ENCODE results near the gene VSIR.

The VSIR gene

GRCh38 chr10:71712572-71713134, 60.7 kb downstream of the VSIR start:
- DNase-seq (ENCODE audit: low spot score) = no peak

- no peak for DNase-seq (ENCODE audit: low spot score)
Measured at GRCh38 chr10:71712170-71712569, 61.1 kb downstream of the VSIR start.

DNA sequence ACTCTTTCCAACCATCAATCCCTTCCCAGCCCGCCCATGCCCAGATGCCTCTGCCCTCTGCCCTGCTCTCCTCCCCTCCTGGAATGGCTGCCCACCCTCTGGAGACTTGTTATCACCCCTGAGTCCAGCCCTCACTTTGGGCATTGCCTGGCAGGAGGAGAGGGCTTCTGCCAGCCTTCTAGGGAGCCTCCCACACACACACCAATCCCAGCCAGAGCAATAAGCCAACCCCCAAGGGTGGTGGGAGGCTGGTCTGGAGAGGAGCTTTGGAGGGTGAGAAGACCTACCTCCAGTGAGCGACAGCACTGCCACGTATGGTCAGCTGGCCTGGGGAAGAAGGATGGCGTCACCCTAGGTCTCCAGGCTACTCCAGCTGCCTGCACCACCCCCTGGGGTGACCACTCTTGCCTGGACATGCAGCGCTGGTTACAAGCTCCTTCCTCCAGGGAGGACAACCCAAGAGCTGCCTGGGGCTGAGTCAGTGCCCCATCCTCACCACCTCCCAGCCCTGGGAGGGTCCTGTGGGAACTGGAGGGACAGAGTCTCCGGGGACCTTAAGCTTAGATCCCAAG, 62.2 kb downstream of the VSIR start:
- DNase-seq (ENCODE audit: low spot score) = no peak

DNA sequence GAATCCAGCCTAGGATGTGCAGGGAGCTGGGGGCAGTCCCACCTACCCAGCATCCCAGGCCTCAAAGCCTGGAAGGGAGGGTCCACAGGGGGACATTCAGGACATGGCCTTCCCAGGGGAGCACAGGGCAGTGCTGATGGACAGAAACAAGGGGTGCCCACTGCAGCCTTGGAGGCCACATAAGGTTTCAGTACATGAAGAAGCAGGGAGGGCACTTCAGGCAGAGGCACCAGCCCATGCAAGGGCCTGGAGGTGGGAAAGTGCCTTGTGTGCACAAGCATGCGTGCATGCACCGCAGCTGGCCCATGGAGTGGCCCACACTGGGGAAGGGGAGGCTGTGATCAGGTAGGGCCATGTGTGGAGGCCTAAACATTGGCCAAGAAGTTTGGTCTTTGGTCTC, 62.8 kb downstream of the VSIR start:
- DNase-seq (ENCODE audit: low spot score) = no peak

- DNase-seq (ENCODE audit: low spot score) = no peak
Measured at GRCh38 chr10:71708897-71709882, 64.1 kb downstream of the VSIR start.

GRCh38 chr10:71708301-71708703, 65.0 kb downstream of the VSIR start:
- peak; percentile 81 for DNase-seq (ENCODE audit: low spot score)

GRCh38 chr10:71707240-71707789, 66.0 kb downstream of the VSIR start:
- DNase-seq (ENCODE audit: low spot score) = no peak

- no peak for DNase-seq (ENCODE audit: low spot score)
Measured at GRCh38 chr10:71706216-71707121, 66.9 kb downstream of the VSIR start.

- no peak for DNase-seq (ENCODE audit: low spot score)
Measured at GRCh38 chr10:71705582-71705981, 67.7 kb downstream of the VSIR start.

DNA sequence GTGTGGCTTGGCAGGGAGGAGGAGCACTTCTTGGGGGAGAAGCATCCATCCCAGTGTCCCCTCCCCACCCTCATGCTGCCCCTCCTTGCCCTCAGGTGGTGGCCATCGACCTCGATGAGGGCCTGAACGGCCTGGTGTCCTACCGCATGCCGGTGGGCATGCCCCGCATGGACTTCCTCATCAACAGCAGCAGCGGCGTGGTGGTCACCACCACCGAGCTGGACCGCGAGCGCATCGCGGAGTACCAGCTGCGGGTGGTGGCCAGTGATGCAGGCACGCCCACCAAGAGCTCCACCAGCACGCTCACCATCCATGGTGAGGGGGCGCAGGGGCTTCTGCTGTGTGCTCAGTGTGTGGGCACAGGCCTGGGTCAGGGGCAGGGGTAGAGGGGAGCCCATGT, 68.5 kb downstream of the VSIR start:
- DNase-seq (ENCODE audit: low spot score) = no peak

DNA sequence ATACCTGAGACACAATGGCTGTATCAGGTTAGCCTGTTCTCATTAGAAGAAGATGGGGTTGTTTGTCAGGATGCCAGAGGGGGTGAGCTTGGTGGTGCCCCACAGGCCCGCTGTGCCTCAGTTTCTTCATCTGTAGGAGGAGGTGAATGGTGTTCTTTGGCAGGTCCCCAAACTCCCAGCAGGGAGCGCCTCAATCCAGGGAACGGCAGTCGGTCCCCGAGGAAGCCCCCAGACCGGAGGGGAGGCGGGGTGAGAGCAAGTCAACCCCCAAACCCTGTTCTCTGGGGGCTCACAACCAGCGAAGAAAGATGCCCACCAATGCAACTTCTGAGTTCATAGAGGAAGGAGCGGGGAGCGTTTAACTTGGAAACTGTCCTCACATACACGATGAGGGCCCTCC, 69.7 kb downstream of the VSIR start:
- no peak for DNase-seq (ENCODE audit: low spot score)

DNA sequence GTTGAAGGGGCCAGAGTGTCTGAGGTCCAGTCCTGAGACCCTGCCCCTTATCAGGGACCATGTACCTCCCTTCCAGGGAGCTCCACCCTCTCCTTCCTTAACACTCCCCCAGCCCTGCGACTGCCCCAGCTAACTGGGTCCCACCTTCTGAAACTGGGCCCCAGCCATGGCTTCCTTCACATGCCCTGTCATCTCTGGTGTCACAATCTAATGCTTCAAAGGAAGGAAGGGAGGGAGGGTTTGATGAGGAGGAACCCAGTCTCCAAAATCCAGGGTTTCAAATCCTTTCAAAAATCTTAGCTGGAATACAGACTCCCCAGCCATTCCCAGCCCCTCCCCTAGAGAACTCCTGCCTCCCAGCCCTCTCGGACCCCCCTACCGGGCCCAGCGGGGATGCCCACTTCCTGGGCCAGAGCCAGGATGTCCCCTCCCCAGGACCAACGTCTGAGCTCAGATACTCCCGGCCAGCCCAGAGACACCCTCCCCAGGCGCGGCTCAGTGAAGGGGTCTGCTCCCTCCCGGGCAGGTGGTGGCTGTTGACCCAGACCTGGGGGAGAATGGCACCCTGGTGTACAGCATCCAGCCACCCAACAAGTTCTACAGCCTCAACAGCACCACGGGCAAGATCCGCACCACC, 71.7 kb downstream of the VSIR start:
- DNase-seq (ENCODE audit: low spot score) = no peak

GRCh38 chr10:71700731-71701368, 72.5 kb downstream of the VSIR start:
- no peak for DNase-seq (ENCODE audit: low spot score)

DNA sequence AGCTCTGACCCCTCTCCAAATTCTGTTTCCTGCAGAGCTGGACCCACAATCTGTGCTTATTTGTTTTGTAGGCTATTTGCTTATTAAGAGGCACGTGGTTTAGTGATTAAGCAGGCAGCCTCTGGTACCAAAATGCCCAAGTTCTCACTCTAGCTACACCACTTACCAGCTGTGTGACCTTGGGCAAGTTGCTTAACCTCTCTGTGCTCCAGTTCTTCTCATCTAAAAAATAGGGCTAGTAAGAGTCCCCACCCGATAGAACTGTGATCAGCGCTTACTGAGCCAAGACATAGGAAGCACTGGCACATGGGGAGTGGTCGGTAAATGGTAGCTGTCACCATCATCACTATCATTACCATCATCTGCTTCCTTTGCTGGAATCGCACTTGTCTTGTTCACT, 74.6 kb downstream of the VSIR start:
- DNase-seq (ENCODE audit: low spot score) = no peak

DNA sequence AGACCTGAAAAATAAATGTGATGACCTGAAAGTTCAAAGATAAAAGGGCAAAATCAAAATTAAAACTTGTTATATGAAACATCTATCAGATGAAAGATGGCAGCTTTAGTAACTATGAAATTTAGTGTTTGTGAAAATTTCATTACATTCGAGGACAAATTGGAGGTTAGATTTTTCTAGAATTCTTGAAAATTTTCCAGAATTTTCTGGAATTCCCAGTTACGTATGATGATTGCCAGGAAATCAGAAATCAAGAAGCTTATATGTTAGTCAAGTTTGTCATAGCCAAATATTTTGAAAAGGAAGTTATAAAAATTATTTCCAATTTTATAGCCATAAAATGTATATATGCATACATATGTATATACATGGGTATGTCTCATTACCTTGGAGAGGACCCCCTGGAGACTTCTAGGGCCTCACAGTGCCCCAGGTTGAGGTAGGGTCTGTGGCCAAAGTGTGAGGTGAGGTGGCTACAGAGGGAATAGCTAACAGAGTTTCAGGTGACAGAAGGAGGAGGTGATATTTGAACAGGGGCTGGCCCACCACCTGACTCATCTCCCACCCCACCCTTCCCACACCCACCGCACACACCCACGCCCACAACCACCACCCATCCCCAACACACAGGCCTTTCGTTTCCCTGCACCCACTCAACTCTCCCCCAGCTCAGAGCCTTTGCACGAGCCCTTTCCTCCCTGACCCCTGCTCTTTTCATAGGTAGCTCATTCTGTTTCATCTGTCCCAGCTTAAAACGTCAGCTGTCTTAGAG, 75.2 kb downstream of the VSIR start:
- no peak for DNase-seq (ENCODE audit: low spot score)
